A549 (cell line): ENCODE data around the gene C7orf57. TPM values are rescaled to one million over a fixed set of nuclear protein-coding genes. Genes with fewer than 3 reads are reported as not detected.

Experiments
- ATAC-seq, 2 experiments: fragments of 200-7000 bp in 1 of 2; fragments of >200 bp in 1 of 2; cut with Nextera tagmentation in 1 of 2; cut with Tn5 transposase in 1 of 2; 3 replicates each; pipeline versions ENCODE4 v1.8.0 to v1.9.1; 2018 to 2020; ENCODE audit warnings: mild to moderate bottlenecking in 1 of 2, moderate library complexity in 1 of 2
- CTCF ChIA-PET: fragments of 300-600 bp; sonication (Branson Sonifier 250); formaldehyde crosslinking; extraction: SDS; loops from one replicate; lab custom pipeline; 2021; ENCODE audit warnings: antibody characterized with exemption, inconsistent platforms; lab: Yijun Ruan, JAX
- POLR2A ChIA-PET: fragments of 350-600 bp; formaldehyde crosslinking; extraction: SDS; loops from one replicate; lab custom pipeline; 2021; ENCODE audit warnings: antibody characterized with exemption, inconsistent platforms; lab: Yijun Ruan, JAX
- DNase-seq, 2 experiments: peaks; one replicate each; pipeline versions ENCODE4 v3.0.0 to v3.0.0-alpha.2; 2011 to 2016; ENCODE audit warnings: low read depth in 1 of 2, low spot score in 1 of 2
- FAIRE-seq: peaks from 2 replicates; lab custom pipeline; 2011; peaks lifted over from hg19 to GRCh38; lab: Jason Lieb, UNC
- H3K27ac ChIP-seq, 2 experiments: fragments of >200 bp; sonication (Bioruptor Twin); formaldehyde crosslinking; 3 replicates each; pipeline ENCODE4 v1.5.1; 2016 to 2017
- H3K4me1 ChIP-seq: fragments of >200 bp; sonication (Bioruptor Twin); formaldehyde crosslinking; 3 replicates; pipeline ENCODE4 v1.6.1; 2016
- H3K4me2 ChIP-seq: fragments of >200 bp; sonication (Bioruptor Twin); formaldehyde crosslinking; 3 replicates; pipeline ENCODE4 v1.6.1; 2016
- H3K4me3 ChIP-seq: fragments of >200 bp; sonication (Bioruptor Twin); formaldehyde crosslinking; 3 replicates; pipeline ENCODE4 v1.5.1; 2016
- H3K9me3 ChIP-seq: fragments of >200 bp; sonication (Bioruptor Twin); formaldehyde crosslinking; 3 replicates; pipeline ENCODE4 v1.6.1; 2016
- CBX2 ChIP-seq: fragments of 200-600 bp; sonication (generic); IDR thresholded peaks from 2 replicates; pipeline ENCODE4 v1.6.1; 2016; ENCODE audit warnings: low read depth, mild to moderate bottlenecking, borderline replicate concordance
- EP300 ChIP-seq, 2 experiments: fragments of >200 bp; sonication (Bioruptor Twin); formaldehyde crosslinking; IDR thresholded peaks; 2 replicates in 1 of 2; 3 replicates in 1 of 2; pipeline ENCODE4 v1.6.1; 2016 to 2017
- ESRRA ChIP-seq: fragments of 150-350 bp; IDR thresholded peaks from 2 replicates; pipeline ENCODE4 v1.6.1; 2014; ENCODE audit warnings: mild to moderate bottlenecking, low read length, borderline replicate concordance
- FOXS1 ChIP-seq: fragments of 250-450 bp; sonication (Bioruptor Pico); IDR thresholded peaks from 2 replicates; pipeline ENCODE4 v1.5.0; 2020; ENCODE audit warnings: mild to moderate bottlenecking, moderate library complexity
- HDAC2 ChIP-seq: fragments of 200-600 bp; sonication (generic); IDR thresholded peaks from 2 replicates; pipeline ENCODE4 v1.6.1; 2016
- HEYL ChIP-seq: fragments of 250-450 bp; sonication (Bioruptor Pico); IDR thresholded peaks from 2 replicates; pipeline ENCODE4 v1.8.0; 2021; ENCODE audit warnings: mild to moderate bottlenecking, moderate library complexity
- HOXA7 ChIP-seq: fragments of 250-450 bp; sonication (Bioruptor Pico); IDR thresholded peaks from 2 replicates; pipeline ENCODE4 v1.5.0; 2020; ENCODE audit warnings: mild to moderate bottlenecking, moderate library complexity
- MAZ ChIP-seq: fragments of 150-350 bp; IDR thresholded peaks from 2 replicates; pipeline ENCODE4 v1.6.1; 2014; ENCODE audit warnings: antibody characterized with exemption, low read depth, low read length, borderline replicate concordance
- NFE2L2 ChIP-seq: fragments of 150-350 bp; conservative IDR thresholded peaks from 2 replicates; pipeline ENCODE4 v1.6.1; 2014; ENCODE audit warnings: low read length
- NR3C1 ChIP-seq: fragments of >200 bp; sonication (Bioruptor Twin); formaldehyde crosslinking; IDR thresholded peaks from 3 replicates; pipeline ENCODE4 v1.6.1; 2017
- PHF8 ChIP-seq: fragments of 200-600 bp; sonication (generic); IDR thresholded peaks from 2 replicates; pipeline ENCODE4 v1.6.1; 2016; ENCODE audit warnings: low read depth, mild to moderate bottlenecking, antibody characterized with exemption, moderate library complexity, borderline replicate concordance
- POLR2A ChIP-seq: IDR thresholded peaks from 2 replicates; pipeline ENCODE4 v1.6.1; 2012; ENCODE audit warnings: mild to moderate bottlenecking, low read length
- RAD21 ChIP-seq, 2 experiments: fragments of >200 bp in 1 of 2; sonication (Bioruptor Twin) in 1 of 2; formaldehyde crosslinking in 1 of 2; IDR thresholded peaks in 1 of 2; conservative IDR thresholded peaks in 1 of 2; 2 replicates in 1 of 2; 3 replicates in 1 of 2; pipeline ENCODE4 v1.6.1; 2012 to 2018; ENCODE audit warnings: inconsistent platforms in 1 of 2
- RARB ChIP-seq: fragments of 250-450 bp; sonication (Bioruptor Pico); IDR thresholded peaks from 2 replicates; pipeline ENCODE4 v1.8.0; 2021; ENCODE audit warnings: mild to moderate bottlenecking, moderate library complexity
- RCOR1 ChIP-seq: fragments of 150-350 bp; IDR thresholded peaks from 2 replicates; pipeline ENCODE4 v1.6.1; 2014; ENCODE audit warnings: antibody characterized with exemption, low read length, low read depth
- RNF2 ChIP-seq: fragments of 200-600 bp; sonication (generic); IDR thresholded peaks from 2 replicates; pipeline ENCODE4 v1.6.1; 2016; ENCODE audit warnings: low read depth, mild to moderate bottlenecking, antibody characterized with exemption, moderate library complexity, borderline replicate concordance
- SREBF2 ChIP-seq: fragments of 450-650 bp; IDR thresholded peaks from 2 replicates; pipeline ENCODE4 v1.6.1; 2014; ENCODE audit warnings: mild to moderate bottlenecking, moderate library complexity
- ZC3H11A ChIP-seq: fragments of 450-650 bp; IDR thresholded peaks from 2 replicates; pipeline ENCODE4 v1.6.1; 2014; ENCODE audit warnings: antibody characterized with exemption, mild to moderate bottlenecking
- WGBS: methylation state at CpG from one replicate; pipeline ENCODE4 v1.1.6; 2017; ENCODE audit errors: missing lambda C conversion rate; 5-methylcytosine and 5-hydroxymethylcytosine counted together
- polyA plus RNA-seq, 4 experiments: library from polyadenylated mRNA; depleted of rRNA in 3 of 4; stranded (reverse); fragments of >200 nt; fragmentation: RNase III in 1 of 4; extraction: RNeasy Plus Mini Kit Qiagen cat#74134 plus additional on column Dnase treatment in 1 of 4; gene quantifications; 2 replicates in 3 of 4; 3 replicates in 1 of 4; pipeline ENCODE4 v1.2.3, GENCODE V29; 2011 to 2017
- TF ChIP-seq, protein P1 (sequence below): fragments of >200 bp; sonication (Bioruptor Twin); formaldehyde crosslinking; IDR thresholded peaks from 3 replicates; pipeline ENCODE4 v1.6.1; 2016
- TF ChIP-seq, protein P2 (sequence below): fragments of 200-600 bp; sonication (generic); IDR thresholded peaks from 2 replicates; pipeline ENCODE4 v1.6.1; 2016; ENCODE audit warnings: antibody characterized with exemption, mild to moderate bottlenecking, moderate library complexity
- TF ChIP-seq, protein P3 (sequence below): fragments of 250-450 bp; sonication (Bioruptor Pico); IDR thresholded peaks from 2 replicates; pipeline ENCODE4 v1.5.0; 2020; ENCODE audit warnings: low read depth, mild to moderate bottlenecking, moderate library complexity
- TF ChIP-seq, protein P4 (sequence below): IDR thresholded peaks from 2 replicates; pipeline ENCODE4 v1.6.1; 2012; ENCODE audit warnings: low read depth, borderline replicate concordance
- TF ChIP-seq, protein P5 (sequence below): IDR thresholded peaks from 2 replicates; pipeline ENCODE4 v1.6.1; 2012

Gene C7orf57
- polyA plus RNA-seq, 2 of the 4 experiments (the other 2 are of a cell fraction): 0.05 to 0.09 TPM

DNA sequence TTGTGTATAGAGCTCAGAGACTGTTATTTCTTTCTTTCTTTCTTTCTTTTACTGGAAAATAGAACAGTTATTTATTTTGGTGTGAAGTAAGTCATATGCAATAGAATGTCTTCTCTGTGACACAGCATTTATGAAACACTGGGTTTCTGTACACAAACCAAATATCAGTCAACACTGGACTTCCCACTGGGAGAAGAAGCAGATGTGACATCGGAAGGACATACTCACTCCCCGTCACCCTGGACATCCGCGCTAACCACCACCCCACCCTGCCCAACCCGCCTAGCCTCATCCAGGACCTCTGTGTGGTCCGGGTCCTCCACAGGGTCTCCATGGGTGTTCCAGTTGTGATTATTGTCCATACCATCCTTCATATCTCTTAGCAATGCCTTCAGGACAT lies 28.5 kb upstream of the C7orf57 start:
- ChIA-PET CTCF (interaction anchor here (1.6 to 2.1 kb wide), 2 partner anchors 35 to 103 kb away, joined by 5 to 8 read pairs; no protein-coding TSS in a partner anchor), POLR2A (no interaction called here)
- Histone ChIP-seq H3K9me3 (0 out of 3 replicates have a peak, but pooled peaks cover 5% of the 10 kb centered on the region), H3K4me3 (no peak overlapping the region), H3K27ac (no peak overlapping the region), H3K4me1 (no peaks in the 10 kb centered on the region), H3K4me2 (no peak overlapping the region)
- TF ChIP-seq RAD21 (conservative IDR thresholded peaks at IDR 0.05 in 1 of 2, IDR thresholded peaks at IDR 0.05 in 1 of 2) (no peak), FOXS1 (CRISPR knock-in tag) (no peak), SREBF2 (no peak), POLR2A (no peak), RNF2 (no peak), CBX2 (no peak), MAZ (no peak)
- TF ChIP-seq, protein P1, sequence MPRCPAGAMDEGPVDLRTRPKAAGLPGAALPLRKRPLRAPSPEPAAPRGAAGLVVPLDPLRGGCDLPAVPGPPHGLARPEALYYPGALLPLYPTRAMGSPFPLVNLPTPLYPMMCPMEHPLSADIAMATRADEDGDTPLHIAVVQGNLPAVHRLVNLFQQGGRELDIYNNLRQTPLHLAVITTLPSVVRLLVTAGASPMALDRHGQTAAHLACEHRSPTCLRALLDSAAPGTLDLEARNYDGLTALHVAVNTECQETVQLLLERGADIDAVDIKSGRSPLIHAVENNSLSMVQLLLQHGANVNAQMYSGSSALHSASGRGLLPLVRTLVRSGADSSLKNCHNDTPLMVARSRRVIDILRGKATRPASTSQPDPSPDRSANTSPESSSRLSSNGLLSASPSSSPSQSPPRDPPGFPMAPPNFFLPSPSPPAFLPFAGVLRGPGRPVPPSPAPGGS: no peak
- TF ChIP-seq, protein P2, sequence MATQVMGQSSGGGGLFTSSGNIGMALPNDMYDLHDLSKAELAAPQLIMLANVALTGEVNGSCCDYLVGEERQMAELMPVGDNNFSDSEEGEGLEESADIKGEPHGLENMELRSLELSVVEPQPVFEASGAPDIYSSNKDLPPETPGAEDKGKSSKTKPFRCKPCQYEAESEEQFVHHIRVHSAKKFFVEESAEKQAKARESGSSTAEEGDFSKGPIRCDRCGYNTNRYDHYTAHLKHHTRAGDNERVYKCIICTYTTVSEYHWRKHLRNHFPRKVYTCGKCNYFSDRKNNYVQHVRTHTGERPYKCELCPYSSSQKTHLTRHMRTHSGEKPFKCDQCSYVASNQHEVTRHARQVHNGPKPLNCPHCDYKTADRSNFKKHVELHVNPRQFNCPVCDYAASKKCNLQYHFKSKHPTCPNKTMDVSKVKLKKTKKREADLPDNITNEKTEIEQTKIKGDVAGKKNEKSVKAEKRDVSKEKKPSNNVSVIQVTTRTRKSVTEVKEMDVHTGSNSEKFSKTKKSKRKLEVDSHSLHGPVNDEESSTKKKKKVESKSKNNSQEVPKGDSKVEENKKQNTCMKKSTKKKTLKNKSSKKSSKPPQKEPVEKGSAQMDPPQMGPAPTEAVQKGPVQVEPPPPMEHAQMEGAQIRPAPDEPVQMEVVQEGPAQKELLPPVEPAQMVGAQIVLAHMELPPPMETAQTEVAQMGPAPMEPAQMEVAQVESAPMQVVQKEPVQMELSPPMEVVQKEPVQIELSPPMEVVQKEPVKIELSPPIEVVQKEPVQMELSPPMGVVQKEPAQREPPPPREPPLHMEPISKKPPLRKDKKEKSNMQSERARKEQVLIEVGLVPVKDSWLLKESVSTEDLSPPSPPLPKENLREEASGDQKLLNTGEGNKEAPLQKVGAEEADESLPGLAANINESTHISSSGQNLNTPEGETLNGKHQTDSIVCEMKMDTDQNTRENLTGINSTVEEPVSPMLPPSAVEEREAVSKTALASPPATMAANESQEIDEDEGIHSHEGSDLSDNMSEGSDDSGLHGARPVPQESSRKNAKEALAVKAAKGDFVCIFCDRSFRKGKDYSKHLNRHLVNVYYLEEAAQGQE: no peak
- 60% methylated on average over 5 of the region's 6 CpGs for WGBS
- no peak for DNase-seq
- no peak for ATAC-seq
- FAIRE-seq: no peak

DNA sequence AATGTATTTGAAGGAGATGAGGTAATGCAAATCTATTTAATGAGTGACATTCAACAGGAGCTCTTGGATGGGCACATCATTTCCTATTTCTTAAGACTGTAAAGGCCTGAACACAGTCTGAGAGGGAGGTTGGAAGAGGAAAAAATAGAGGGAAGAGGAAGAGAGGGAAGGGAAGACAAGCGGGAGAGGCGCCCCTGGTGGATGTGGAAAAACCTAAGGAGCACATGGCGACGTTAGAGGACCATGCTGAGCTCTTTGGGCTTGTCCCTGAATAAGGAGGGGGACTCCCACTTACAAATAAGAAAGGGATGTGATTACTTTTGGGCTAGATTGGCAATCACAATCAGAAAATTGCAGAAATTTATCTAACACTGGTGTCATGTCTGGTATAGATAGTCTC lies 26.1 kb upstream of the C7orf57 start:
- no peak overlapping the region for H3K27ac ChIP-seq
- no peaks in the 10 kb centered on the region for H3K4me1 ChIP-seq
- no peak for TF ChIP-seq RARB (CRISPR knock-in tag)
- no peak for TF ChIP-seq HEYL (CRISPR knock-in tag)
- no peak for TF ChIP-seq ZC3H11A
- TF ChIP-seq HOXA7 (CRISPR knock-in tag): no peak
- 73% methylated on average over 4 of the region's 4 CpGs for WGBS
- POLR2A ChIA-PET: no interaction called here
- FAIRE-seq (no peak), ATAC-seq (no peak), DNase-seq (no peak)
- H3K4me3 ChIP-seq: no peak overlapping the region
- CTCF ChIA-PET: interaction anchor here (0.7 to 1.5 kb wide), 4 partner anchors 9 to 35 kb away, joined by 3 to 6 read pairs (median 3); no protein-coding TSS in a partner anchor
- no peaks in the 10 kb centered on the region for H3K9me3 ChIP-seq
- H3K4me2 ChIP-seq: no peak overlapping the region

DNA sequence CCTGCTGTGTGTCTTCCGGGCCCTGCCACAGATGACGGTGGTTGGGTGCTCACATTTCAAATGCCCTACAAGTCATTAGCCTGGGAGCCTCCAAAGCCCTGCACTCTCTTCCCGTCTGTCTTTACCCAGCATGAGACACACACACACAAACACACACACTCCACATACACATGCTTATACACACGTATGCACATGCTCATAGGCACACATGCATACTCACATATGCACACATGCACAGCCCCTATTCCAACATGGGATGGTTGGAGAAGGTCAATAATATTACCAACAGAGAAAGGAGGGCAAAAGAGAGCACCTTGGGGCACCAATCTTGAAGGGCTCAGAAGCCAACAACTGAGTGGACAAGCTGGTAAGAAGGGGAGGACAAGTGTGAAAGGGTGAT lies 25.4 kb upstream of the C7orf57 start:
- WGBS: 87% methylated on average over 4 of the region's 4 CpGs
- no peak for ATAC-seq
- TF ChIP-seq, protein P3, sequence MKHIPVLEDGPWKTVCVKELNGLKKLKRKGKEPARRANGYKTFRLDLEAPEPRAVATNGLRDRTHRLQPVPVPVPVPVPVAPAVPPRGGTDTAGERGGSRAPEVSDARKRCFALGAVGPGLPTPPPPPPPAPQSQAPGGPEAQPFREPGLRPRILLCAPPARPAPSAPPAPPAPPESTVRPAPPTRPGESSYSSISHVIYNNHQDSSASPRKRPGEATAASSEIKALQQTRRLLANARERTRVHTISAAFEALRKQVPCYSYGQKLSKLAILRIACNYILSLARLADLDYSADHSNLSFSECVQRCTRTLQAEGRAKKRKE: no peak
- TF ChIP-seq, protein P4, sequence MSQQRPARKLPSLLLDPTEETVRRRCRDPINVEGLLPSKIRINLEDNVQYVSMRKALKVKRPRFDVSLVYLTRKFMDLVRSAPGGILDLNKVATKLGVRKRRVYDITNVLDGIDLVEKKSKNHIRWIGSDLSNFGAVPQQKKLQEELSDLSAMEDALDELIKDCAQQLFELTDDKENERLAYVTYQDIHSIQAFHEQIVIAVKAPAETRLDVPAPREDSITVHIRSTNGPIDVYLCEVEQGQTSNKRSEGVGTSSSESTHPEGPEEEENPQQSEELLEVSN: no peak
- no peak for TF ChIP-seq NR3C1
- no peak for TF ChIP-seq RAD21 (conservative IDR thresholded peaks at IDR 0.05 in 1 of 2, IDR thresholded peaks at IDR 0.05 in 1 of 2)
- TF ChIP-seq NFE2L2: no peak
- TF ChIP-seq RCOR1: no peak
- TF ChIP-seq ESRRA: no peak
- TF ChIP-seq HOXA7 (CRISPR knock-in tag): no peak
- TF ChIP-seq, protein P5, sequence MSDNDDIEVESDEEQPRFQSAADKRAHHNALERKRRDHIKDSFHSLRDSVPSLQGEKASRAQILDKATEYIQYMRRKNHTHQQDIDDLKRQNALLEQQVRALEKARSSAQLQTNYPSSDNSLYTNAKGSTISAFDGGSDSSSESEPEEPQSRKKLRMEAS: no peak
- no peak for TF ChIP-seq PHF8
- TF ChIP-seq, protein P2: no peak
- no peak for TF ChIP-seq HDAC2
- no peak for TF ChIP-seq EP300 (IDR thresholded peaks at IDR 0.05)
- TF ChIP-seq SREBF2: no peak

More for the DNA sequence above, 25.4 kb upstream of the C7orf57 start:
- DNase-seq (no peak), FAIRE-seq (no peak)
- no peaks in the 10 kb centered on the region for H3K4me1 ChIP-seq
- CTCF ChIA-PET: interaction anchor here (0.7 to 1.5 kb wide), 4 partner anchors 10 to 36 kb away, joined by 3 to 6 read pairs (median 3); no protein-coding TSS in a partner anchor
- no peak overlapping the region for H3K4me3 ChIP-seq
- POLR2A ChIA-PET: no interaction called here
- H3K9me3 ChIP-seq: no peaks in the 10 kb centered on the region
- no peak overlapping the region for H3K27ac ChIP-seq
- no peak overlapping the region for H3K4me2 ChIP-seq
